Heart left ventricle (tissue), 16 donors: ENCODE data around the gene COL1A2. TPM values are rescaled to one million over a fixed set of nuclear protein-coding genes. Genes with fewer than 3 reads are reported as not detected.

Experiments
- ATAC-seq, 4 donors: fragments of 200-7000 bp; cut with Tn5 transposase; one replicate each; pipeline ENCODE4 v1.9.1; 2020 to 2022; ENCODE audit warnings: moderate library complexity in 4 of 4, mild to moderate bottlenecking in 3 of 4, moderate number of reproducible peaks in 1 of 4
- DNase-seq, 5 donors: peaks; one replicate each; pipeline ENCODE4 v3.0.0-alpha.2; 2020
- H3K27ac ChIP-seq, 12 donors: fragments of 200-600 bp; sonication (generic) in 4 of 12; one replicate each; pipeline versions ENCODE4 v1.5.0 to v1.8.0; 2016 to 2022; ENCODE audit warnings: mild to moderate bottlenecking in 2 of 12
- H3K27me3 ChIP-seq, 9 donors: fragments of 200-600 bp; sonication (generic) in 2 of 9; one replicate each; pipeline versions ENCODE4 v1.5.1 to v1.8.0; 2016 to 2022; ENCODE audit warnings: mild to moderate bottlenecking in 3 of 9
- H3K36me3 ChIP-seq, 9 donors: fragments of 200-600 bp; sonication (generic) in 2 of 9; one replicate each; pipeline versions ENCODE4 v1.5.0 to v1.8.0; 2018 to 2022; ENCODE audit warnings: mild to moderate bottlenecking in 2 of 9
- H3K4me1 ChIP-seq, 12 donors: fragments of 200-600 bp; sonication (generic) in 4 of 12; one replicate each; pipeline versions ENCODE4 v1.5.0 to v1.8.0; 2016 to 2022; ENCODE audit warnings: mild to moderate bottlenecking in 3 of 12
- H3K4me3 ChIP-seq, 12 donors: fragments of 200-600 bp; sonication (generic) in 4 of 12; one replicate each; pipeline versions ENCODE4 v1.5.0 to v1.8.0; 2017 to 2022; ENCODE audit warnings: mild to moderate bottlenecking in 9 of 12, moderate library complexity in 4 of 12
- H3K9me3 ChIP-seq, 12 donors: fragments of 200-600 bp; sonication (generic) in 4 of 12; one replicate each; pipeline versions ENCODE4 v1.5.0 to v1.8.0; 2016 to 2022; ENCODE audit warnings: mild to moderate bottlenecking in 1 of 12
- CTCF ChIP-seq, 12 donors: fragments of 200-600 bp; sonication (generic) in 4 of 12; IDR thresholded peaks; one replicate each; pipeline versions ENCODE4 v1.5.0 to v1.8.0; 2018 to 2022; ENCODE audit warnings: antibody characterized with exemption in 12 of 12, mild to moderate bottlenecking in 5 of 12
- POLR2A ChIP-seq, 2 donors: fragments of 450-650 bp; IDR thresholded peaks; one replicate each; pipeline ENCODE4 v1.6.1; 2017; ENCODE audit warnings: antibody characterized with exemption in 2 of 2, mild to moderate bottlenecking in 2 of 2, moderate library complexity in 2 of 2
- WGBS, 4 donors: extraction: QIAGEN DNeasy Blood & Tissue Kit in 2 of 4; methylation state at CpG; one replicate each; pipeline versions ENCODE4 v1.1.5 to v1.1.7; 2013 to 2018; 5-methylcytosine and 5-hydroxymethylcytosine counted together
- intact Hi-C, 10 donors: fragments of 100-400 bp; cut with DNase I; formaldehyde crosslinking; loops; one replicate each; pipeline versions ENCODE4 v1.11.1 to v1.14.2; 2022
- polyA plus RNA-seq, 2 donors: library from polyadenylated mRNA; stranded (reverse); fragments of 200-250 nt; gene quantifications; one replicate each; pipeline ENCODE4 v1.2.3, GENCODE V29; 2013
- total RNA-seq, 9 donors: library from RNA; depleted of rRNA in 2 of 9; stranded (reverse); fragments of >200 nt in 2 of 9; fragmentation: NEBNext Ultra II Directional in 3 of 9; extraction: Animal tissue kit (Norgen Biotek cat#: 25700) in 3 of 9; gene quantifications; one replicate each; pipeline versions ENCODE4 v1.1.0 to v1.2.4, GENCODE V29; 2016 to 2023
- donor health status: ischemic (EF 13 %, LVEDD 7.1; RV severe dilation, severe dysfunction).
- donor health status: healthy with polysubstance abuse.
- donor health status: DM: no; HTN: yes; CAD: no.
- donor health status: DM: no; HTN: no; CAD: no.
- donor health status: ischemic (EF 25% LVEDD 6.9; RV normal size, moderate dysfunction).
- donor health status: ischemic (EF 25% LVEDD 5.7; RV mildly dilated, moderate dysfunction).
- donor health status: healthy.
- donor health status: DM: yes; HTN: yes; CAD: no.
- donor health status: ischemic (EF 35%, LVEDD 5.7; RV mildly dilated, moderate dysfunction).
- donor health status: nonischemic (EF 11% LVEDD 7.7; RV severe dilation, severe dysfunction).
- donor health status: DM: yes; HTN: yes; CAD: no.
- donor health status: PGD.
- donor health status: ischemic (EF 29% LVEDD 5.4; RV normal size, mild dysfunction).
- donor health status: nonischemic (EF 23%, LVEDD 6.1; RV moderate dilation, normal function).

Gene COL1A2
- total and polyA plus RNA-seq, 11 donors = 33.1 to 615 (median 104) TPM

DNA sequence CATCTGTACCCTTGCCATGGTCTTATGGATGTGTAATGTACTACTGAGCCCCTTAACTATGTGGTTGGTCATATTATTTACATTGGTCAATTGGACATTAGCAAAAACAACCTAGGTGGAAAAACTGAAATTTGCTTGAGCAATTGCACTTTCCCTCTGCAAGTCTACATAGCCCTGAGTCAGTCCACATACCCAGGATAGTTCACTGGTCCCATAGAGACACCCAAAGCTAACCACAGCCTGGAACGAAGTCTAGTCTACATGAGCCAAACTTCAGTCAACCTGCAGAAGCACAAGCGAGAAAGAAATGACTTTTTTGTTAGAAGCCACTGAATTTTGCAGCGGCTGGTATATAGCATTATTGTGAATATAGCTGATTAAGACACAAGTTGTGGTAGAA is 37.6 kb upstream of the COL1A2 start:
- H3K36me3 ChIP-seq = no peaks in the 10 kb centered on the region
- no peaks in the 10 kb centered on the region for H3K27me3 ChIP-seq
- no peak for DNase-seq
- TF ChIP-seq POLR2A (IDR thresholded peaks at IDR 0.05) = no peak
- no peak for TF ChIP-seq CTCF (IDR thresholded peaks at IDR 0.05)
- no peak for ATAC-seq
- intact Hi-C loops = no loop called here
- H3K27ac ChIP-seq = no peak overlapping the region
- H3K9me3 ChIP-seq = no peaks in the 10 kb centered on the region
- peaks cover 0 to 8% (median 0%) of the 10 kb centered on the region in 12 donors for H3K4me1 ChIP-seq
- H3K4me3 ChIP-seq = no peak overlapping the region
- 87 to 94% (median 92%) methylated on average over 3 of the region's 3 CpGs for WGBS, 4 donors

DNA sequence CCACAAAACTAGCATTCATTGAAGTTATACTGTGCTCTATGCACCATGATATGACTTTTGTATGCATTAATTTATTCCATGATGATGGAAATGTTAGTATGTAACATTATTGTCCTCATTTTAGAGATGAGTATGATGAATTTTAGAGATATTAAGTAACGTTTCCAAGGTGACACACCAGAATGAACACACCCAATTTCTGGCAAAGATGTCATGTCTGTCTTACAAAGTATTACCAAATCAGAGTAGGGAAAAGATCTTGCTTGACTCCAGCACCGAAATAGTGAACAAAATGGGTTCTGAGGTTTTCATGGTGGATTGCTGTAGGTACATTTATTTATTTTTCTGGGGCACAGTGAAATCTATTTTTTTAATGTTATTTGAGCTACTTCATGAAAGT is 33.8 kb upstream of the COL1A2 start:
- intact Hi-C loops = no loop called here
- TF ChIP-seq CTCF (IDR thresholded peaks at IDR 0.05) (no peak), POLR2A (IDR thresholded peaks at IDR 0.05) (no peak)
- Histone ChIP-seq H3K4me1 (no peaks in the 10 kb centered on the region), H3K27me3 (no peaks in the 10 kb centered on the region), H3K27ac (no peak overlapping the region), H3K36me3 (no peaks in the 10 kb centered on the region), H3K4me3 (no peak overlapping the region), H3K9me3 (peaks cover 0 to 3% (median 0%) of the 10 kb centered on the region in 12 donors)
- ATAC-seq = no peak
- 78 to 86% (median 83%) methylated on average over 2 of the region's 2 CpGs for WGBS, 4 donors
- no peak for DNase-seq

DNA sequence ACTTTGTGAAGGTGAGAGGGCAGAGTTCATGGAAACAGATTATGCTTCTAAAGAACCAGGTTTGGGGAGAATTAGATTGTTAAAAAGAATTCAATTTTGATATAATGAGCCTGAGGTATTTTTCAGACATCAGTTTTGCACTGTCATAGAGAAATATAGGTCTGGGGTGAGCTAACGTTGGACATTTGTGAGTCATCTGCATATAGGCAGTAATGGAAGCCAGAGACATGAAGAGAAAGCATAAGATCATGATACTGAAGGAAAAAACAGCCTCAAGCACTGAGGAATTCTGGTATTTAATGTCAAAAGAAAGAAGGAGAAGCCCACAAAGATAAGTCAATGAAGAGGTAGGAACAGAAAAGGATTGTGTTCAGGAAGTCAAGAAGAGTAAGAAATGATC is 32.4 kb upstream of the COL1A2 start:
- peaks cover 0 to 2% (median 0%) of the 10 kb centered on the region in 12 donors for H3K4me1 ChIP-seq
- 82 to 91% (median 87%) methylated on average over 1 of the region's 1 CpG for WGBS, 4 donors
- ATAC-seq (no peak), DNase-seq (no peak)
- intact Hi-C loops = no loop called here
- no peaks in the 10 kb centered on the region for H3K36me3 ChIP-seq
- H3K4me3 ChIP-seq = no peak overlapping the region
- no peak overlapping the region for H3K27ac ChIP-seq
- peaks cover 0 to 3% (median 0%) of the 10 kb centered on the region in 12 donors for H3K9me3 ChIP-seq
- no peak for TF ChIP-seq POLR2A (IDR thresholded peaks at IDR 0.05)
- TF ChIP-seq CTCF (IDR thresholded peaks at IDR 0.05) = no peak
- no peaks in the 10 kb centered on the region for H3K27me3 ChIP-seq

DNA sequence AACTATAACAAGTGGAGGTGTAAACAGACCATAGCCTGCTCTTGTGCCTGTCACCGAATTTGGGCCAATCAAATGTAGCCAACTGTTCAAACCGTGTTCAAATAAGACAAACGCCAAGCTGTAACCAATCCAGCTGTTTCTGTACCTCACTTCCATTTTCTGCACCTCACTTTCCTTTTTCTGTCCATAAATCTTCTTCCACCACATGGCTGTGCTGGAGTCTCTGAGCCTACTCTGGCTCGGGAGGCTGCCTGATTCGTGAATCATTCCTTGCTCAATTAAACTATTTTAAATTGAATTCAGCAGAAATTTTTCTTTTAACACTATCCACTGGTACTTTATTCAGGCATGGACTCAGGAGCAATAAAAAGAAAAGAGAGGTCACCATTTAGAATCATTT is 29.9 kb upstream of the COL1A2 start:
- DNase-seq = no peak
- peaks cover 0 to 21% (median 11%) of the 10 kb centered on the region in 12 donors for H3K4me1 ChIP-seq
- no peak overlapping the region for H3K4me3 ChIP-seq
- H3K9me3 ChIP-seq = peaks cover 0 to 3% (median 0%) of the 10 kb centered on the region in 12 donors
- 85 to 93% (median 87%) methylated on average over 5 of the region's 5 CpGs for WGBS, 4 donors
- no peak overlapping the region for H3K27ac ChIP-seq
- H3K36me3 ChIP-seq = no peaks in the 10 kb centered on the region
- no peaks in the 10 kb centered on the region for H3K27me3 ChIP-seq
- TF ChIP-seq CTCF (IDR thresholded peaks at IDR 0.05) (no peak), POLR2A (IDR thresholded peaks at IDR 0.05) (no peak)
- no peak for ATAC-seq
- intact Hi-C loops = loop anchor here in 1 of 10 donors (5.0 kb wide), 1 partner anchor 43 kb away; no protein-coding TSS in a partner anchor
